SK-N-SH (cell line): Measurements from ENCODE around the gene OPCML. TPM values are rescaled to one million over a fixed set of nuclear protein-coding genes. Genes with fewer than 3 reads are reported as not detected.

Experiments used
- CTCF ChIA-PET: fragments of 300-600, 350-600 bp; formaldehyde crosslinking; extraction: SDS; loops from one replicate; lab custom pipeline; 2021; lab: Yijun Ruan, JAX
- POLR2A ChIA-PET: fragments of 350-600 bp; sonication (Branson Sonifier 250); formaldehyde crosslinking; extraction: SDS; loops from one replicate; lab custom pipeline; 2020; ENCODE audit warnings: antibody characterized with exemption, inconsistent platforms; lab: Yijun Ruan, JAX
- DNase-seq: peaks from one replicate; pipeline ENCODE4 v3.0.0; 2012
- H2AFZ ChIP-seq: fragments of 200-600 bp; sonication (generic); 2 replicates; pipeline ENCODE4 v1.8.1; 2016; ENCODE audit warnings: antibody characterized with exemption, mild to moderate bottlenecking, low read depth
- H3F3A ChIP-seq: fragments of 200-600 bp; sonication (generic); replicated peaks from 2 replicates; pipeline ENCODE3; 2016; ENCODE audit warnings: antibody characterized with exemption, mild to moderate bottlenecking; ENCODE audit not compliant: insufficient read depth
- H3K27ac ChIP-seq, 2 experiments: fragments of 200-500 bp in 1 of 2; fragments of 200-600 bp in 1 of 2; sonication (Bioruptor generic) in 1 of 2; sonication (generic), shearing (Covaris generic) in 1 of 2; 2 replicates each; pipeline versions ENCODE4 v1.5.1 to v1.6.1; 2014 to 2016; ENCODE audit warnings: low read depth in 2 of 2, inconsistent platforms in 1 of 2, low read length in 1 of 2, mild to moderate bottlenecking in 1 of 2, mixed read lengths in 1 of 2
- H3K27me3 ChIP-seq: fragments of 200-600 bp; sonication (generic), shearing (Covaris generic); 2 replicates; pipeline ENCODE4 v1.6.1; 2016; ENCODE audit warnings: mixed run types; ENCODE audit not compliant: insufficient read depth
- H3K36me3 ChIP-seq, 2 experiments: fragments of 200-500 bp in 1 of 2; fragments of 200-600 bp in 1 of 2; sonication (Bioruptor generic) in 1 of 2; sonication (generic) in 1 of 2; replicated peaks in 1 of 2; 2 replicates each; pipeline versions ENCODE3 to v1.5.1; 2014 to 2016; ENCODE audit warnings: low read length in 1 of 2, mild to moderate bottlenecking in 1 of 2; ENCODE audit not compliant: insufficient read depth in 2 of 2, control insufficient read depth in 1 of 2
- H3K4me1 ChIP-seq, 2 experiments: fragments of 200-500 bp in 1 of 2; fragments of 200-600 bp in 1 of 2; sonication (Bioruptor generic) in 1 of 2; sonication (generic), shearing (Covaris generic) in 1 of 2; 2 replicates each; pipeline versions ENCODE4 v1.5.1 to v1.6.1; 2014 to 2016; ENCODE audit warnings: low read depth in 1 of 2, low read length in 1 of 2, mixed run types in 1 of 2; ENCODE audit not compliant: insufficient read depth in 2 of 2, control insufficient read depth in 1 of 2
- H3K4me2 ChIP-seq: fragments of 200-600 bp; sonication (generic), shearing (Covaris generic); 2 replicates; pipeline ENCODE4 v1.6.1; 2017; ENCODE audit warnings: mixed run types
- H3K4me3 ChIP-seq, 2 experiments: fragments of 200-500 bp in 1 of 2; fragments of 200-600 bp in 1 of 2; sonication (Bioruptor generic) in 1 of 2; sonication (generic), shearing (Covaris generic) in 1 of 2; 2 replicates each; pipeline versions ENCODE4 v1.5.1 to v1.8.1; 2014 to 2016; ENCODE audit warnings: low read depth in 2 of 2, inconsistent platforms in 1 of 2, low read length in 1 of 2, mild to moderate bottlenecking in 1 of 2, mixed read lengths in 1 of 2, moderate library complexity in 1 of 2
- H3K79me2 ChIP-seq: fragments of 200-600 bp; sonication (generic); 2 replicates; pipeline ENCODE4 v1.8.1; 2017; ENCODE audit warnings: mild to moderate bottlenecking; ENCODE audit not compliant: insufficient read depth
- H3K9ac ChIP-seq: fragments of 200-600 bp; sonication (generic); 2 replicates; pipeline ENCODE4 v1.6.1; 2017; ENCODE audit warnings: mixed run types
- H3K9me2 ChIP-seq: fragments of 200-600 bp; sonication (generic); 2 replicates; pipeline ENCODE4 v1.6.1; 2017; ENCODE audit warnings: mixed run types
- H3K9me3 ChIP-seq: fragments of 200-600 bp; sonication (generic); 2 replicates; pipeline ENCODE4 v1.6.1; 2017; ENCODE audit warnings: mixed run types, mild to moderate bottlenecking, moderate library complexity
- H4K20me1 ChIP-seq: fragments of 200-600 bp; sonication (generic); 2 replicates; pipeline ENCODE4 v1.6.1; 2017; ENCODE audit warnings: mild to moderate bottlenecking, mixed run types; ENCODE audit not compliant: insufficient read depth
- EP300 ChIP-seq, 2 experiments: IDR thresholded peaks; 2 replicates each; pipeline versions ENCODE4 v1.4.0 to v1.6.1; 2012; ENCODE audit warnings: borderline replicate concordance in 1 of 2, low read depth in 1 of 2, low read length in 1 of 2
- FOXJ3 ChIP-seq: sonication (generic); formaldehyde crosslinking; IDR thresholded peaks from 2 replicates; pipeline ENCODE4 v1.5.1; 2020; ENCODE audit warnings: mild to moderate bottlenecking, missing genetic modification reagents
- FOXM1 ChIP-seq: IDR thresholded peaks from 2 replicates; pipeline ENCODE4 v1.4.0; 2012; ENCODE audit warnings: low read depth, mild to moderate bottlenecking
- NRF1 ChIP-seq: IDR thresholded peaks from 2 replicates; pipeline ENCODE4 v1.6.1; 2012; ENCODE audit warnings: low read depth, mild to moderate bottlenecking, low read length
- RCOR1 ChIP-seq: fragments of 150-350 bp; IDR thresholded peaks from 2 replicates; pipeline ENCODE4 v1.6.1; 2017; ENCODE audit warnings: antibody characterized with exemption, low read length
- RFX5 ChIP-seq: IDR thresholded peaks from 2 replicates; pipeline ENCODE4 v1.6.1; 2012; ENCODE audit warnings: mild to moderate bottlenecking, improper control_type of control experiment, low read length
- YY1 ChIP-seq: IDR thresholded peaks from 2 replicates; pipeline ENCODE4 v1.4.0; 2012; ENCODE audit warnings: low read depth, mild to moderate bottlenecking
- WGBS: methylation state at CpG from one replicate; pipeline ENCODE4 v1.1.6; 2017; ENCODE audit warnings: low lambda C conversion rate; 5-methylcytosine and 5-hydroxymethylcytosine counted together
- polyA plus RNA-seq, 3 experiments: library from polyadenylated mRNA; depleted of rRNA; stranded (reverse); fragments of >200 nt; gene quantifications; 2 replicates each; pipeline ENCODE4 v1.2.3, GENCODE V29; 2012
- TF ChIP-seq, protein P1 (sequence below): IDR thresholded peaks from 2 replicates; pipeline ENCODE4 v1.4.0; 2012; ENCODE audit warnings: low read depth, borderline replicate concordance
- TF ChIP-seq, protein P2 (sequence below): IDR thresholded peaks from 2 replicates; pipeline ENCODE4 v1.4.0; 2012; ENCODE audit warnings: low read depth, borderline replicate concordance
- TF ChIP-seq, protein P3 (sequence below): fragments of 150-350 bp; IDR thresholded peaks from 2 replicates; pipeline ENCODE4 v1.6.1; 2016; ENCODE audit warnings: mild to moderate bottlenecking, low read depth, low read length
- TF ChIP-seq, protein P4 (sequence below): IDR thresholded peaks from 2 replicates; pipeline ENCODE4; 2012

OPCML gene
- polyA plus RNA-seq, 1 of the 3 experiments (the other 2 are of a cell fraction): not detected

DNA sequence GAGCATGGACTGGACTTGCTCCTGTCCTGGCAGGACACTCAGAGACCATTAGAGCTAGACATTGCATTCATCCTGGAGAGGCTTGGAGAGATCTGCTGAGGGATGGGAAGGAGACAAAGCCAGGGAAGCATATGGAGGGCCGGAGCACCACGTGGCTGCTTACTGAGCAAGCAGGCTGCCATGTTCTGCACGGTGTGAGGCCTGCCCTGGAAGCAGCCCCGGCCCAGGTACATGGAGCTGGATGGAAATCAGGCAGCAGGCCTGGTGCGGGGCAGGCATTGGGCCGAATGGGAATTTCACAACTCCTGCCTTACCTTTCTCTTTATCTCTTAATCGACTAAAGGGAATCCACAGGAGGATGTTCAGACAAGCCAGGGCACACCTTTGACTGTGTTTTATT, 371.5 kb downstream of the OPCML start:
- H3K27me3 ChIP-seq: no peaks in the 10 kb centered on the region
- H3K4me1 ChIP-seq: no peaks in the 10 kb centered on the region
- no peak overlapping the region for H3K4me2 ChIP-seq
- H3K9me3 ChIP-seq: no peaks in the 10 kb centered on the region
- H3K4me3 ChIP-seq: no peak overlapping the region
- CTCF ChIA-PET: interaction anchor here (0.5 to 0.6 kb wide), 2 partner anchors 26 to 670 kb away, joined by 3 read pairs; no protein-coding TSS in a partner anchor
- no peak for DNase-seq
- no peaks in the 10 kb centered on the region for H3F3A ChIP-seq
- no peak overlapping the region for H3K9ac ChIP-seq
- POLR2A ChIA-PET: no interaction called here
- no peaks in the 10 kb centered on the region for H3K9me2 ChIP-seq
- H3K79me2 ChIP-seq: no peaks in the 10 kb centered on the region
- WGBS: 19% methylated on average over 7 of the region's 7 CpGs
- no peak overlapping the region for H3K27ac ChIP-seq
- no peaks in the 10 kb centered on the region for H4K20me1 ChIP-seq
- TF ChIP-seq FOXJ3 (CRISPR knock-in tag) (no peak), RCOR1 (no peak), YY1 (no peak), NRF1 (no peak), RFX5 (no peak), FOXM1 (no peak), EP300 (IDR thresholded peaks at IDR 0.05; ENCODE audit: borderline replicate concordance in 1 of 2, low read depth in 1 of 2, low read length in 1 of 2) (no peak)
- TF ChIP-seq, protein P1, sequence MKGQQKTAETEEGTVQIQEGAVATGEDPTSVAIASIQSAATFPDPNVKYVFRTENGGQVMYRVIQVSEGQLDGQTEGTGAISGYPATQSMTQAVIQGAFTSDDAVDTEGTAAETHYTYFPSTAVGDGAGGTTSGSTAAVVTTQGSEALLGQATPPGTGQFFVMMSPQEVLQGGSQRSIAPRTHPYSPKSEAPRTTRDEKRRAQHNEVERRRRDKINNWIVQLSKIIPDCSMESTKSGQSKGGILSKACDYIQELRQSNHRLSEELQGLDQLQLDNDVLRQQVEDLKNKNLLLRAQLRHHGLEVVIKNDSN: no peak
- TF ChIP-seq, protein P2, sequence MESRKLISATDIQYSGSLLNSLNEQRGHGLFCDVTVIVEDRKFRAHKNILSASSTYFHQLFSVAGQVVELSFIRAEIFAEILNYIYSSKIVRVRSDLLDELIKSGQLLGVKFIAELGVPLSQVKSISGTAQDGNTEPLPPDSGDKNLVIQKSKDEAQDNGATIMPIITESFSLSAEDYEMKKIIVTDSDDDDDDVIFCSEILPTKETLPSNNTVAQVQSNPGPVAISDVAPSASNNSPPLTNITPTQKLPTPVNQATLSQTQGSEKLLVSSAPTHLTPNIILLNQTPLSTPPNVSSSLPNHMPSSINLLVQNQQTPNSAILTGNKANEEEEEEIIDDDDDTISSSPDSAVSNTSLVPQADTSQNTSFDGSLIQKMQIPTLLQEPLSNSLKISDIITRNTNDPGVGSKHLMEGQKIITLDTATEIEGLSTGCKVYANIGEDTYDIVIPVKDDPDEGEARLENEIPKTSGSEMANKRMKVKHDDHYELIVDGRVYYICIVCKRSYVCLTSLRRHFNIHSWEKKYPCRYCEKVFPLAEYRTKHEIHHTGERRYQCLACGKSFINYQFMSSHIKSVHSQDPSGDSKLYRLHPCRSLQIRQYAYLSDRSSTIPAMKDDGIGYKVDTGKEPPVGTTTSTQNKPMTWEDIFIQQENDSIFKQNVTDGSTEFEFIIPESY: no peak
- TF ChIP-seq, protein P3, sequence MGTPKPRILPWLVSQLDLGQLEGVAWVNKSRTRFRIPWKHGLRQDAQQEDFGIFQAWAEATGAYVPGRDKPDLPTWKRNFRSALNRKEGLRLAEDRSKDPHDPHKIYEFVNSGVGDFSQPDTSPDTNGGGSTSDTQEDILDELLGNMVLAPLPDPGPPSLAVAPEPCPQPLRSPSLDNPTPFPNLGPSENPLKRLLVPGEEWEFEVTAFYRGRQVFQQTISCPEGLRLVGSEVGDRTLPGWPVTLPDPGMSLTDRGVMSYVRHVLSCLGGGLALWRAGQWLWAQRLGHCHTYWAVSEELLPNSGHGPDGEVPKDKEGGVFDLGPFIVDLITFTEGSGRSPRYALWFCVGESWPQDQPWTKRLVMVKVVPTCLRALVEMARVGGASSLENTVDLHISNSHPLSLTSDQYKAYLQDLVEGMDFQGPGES: no peak
- TF ChIP-seq, protein P4, sequence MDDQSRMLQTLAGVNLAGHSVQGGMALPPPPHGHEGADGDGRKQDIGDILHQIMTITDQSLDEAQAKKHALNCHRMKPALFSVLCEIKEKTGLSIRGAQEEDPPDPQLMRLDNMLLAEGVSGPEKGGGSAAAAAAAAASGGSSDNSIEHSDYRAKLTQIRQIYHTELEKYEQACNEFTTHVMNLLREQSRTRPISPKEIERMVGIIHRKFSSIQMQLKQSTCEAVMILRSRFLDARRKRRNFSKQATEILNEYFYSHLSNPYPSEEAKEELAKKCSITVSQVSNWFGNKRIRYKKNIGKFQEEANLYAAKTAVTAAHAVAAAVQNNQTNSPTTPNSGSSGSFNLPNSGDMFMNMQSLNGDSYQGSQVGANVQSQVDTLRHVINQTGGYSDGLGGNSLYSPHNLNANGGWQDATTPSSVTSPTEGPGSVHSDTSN: no peak
- no peaks in the 10 kb centered on the region for H3K36me3 ChIP-seq
- H2AFZ ChIP-seq: no peak overlapping the region
